ENCODE data around the gene RYR2. TPM values are rescaled to one million over a fixed set of nuclear protein-coding genes. Genes with fewer than 3 reads are reported as not detected.
"Not testable (repeated sequence)": the region's sequence is repeated elsewhere in the genome, so short reads cannot be mapped to it uniquely, and the experiment has no call there.

RYR2 gene
- total RNA-seq, 1 donor from 2014 or later: 7.8 TPM

DNA sequence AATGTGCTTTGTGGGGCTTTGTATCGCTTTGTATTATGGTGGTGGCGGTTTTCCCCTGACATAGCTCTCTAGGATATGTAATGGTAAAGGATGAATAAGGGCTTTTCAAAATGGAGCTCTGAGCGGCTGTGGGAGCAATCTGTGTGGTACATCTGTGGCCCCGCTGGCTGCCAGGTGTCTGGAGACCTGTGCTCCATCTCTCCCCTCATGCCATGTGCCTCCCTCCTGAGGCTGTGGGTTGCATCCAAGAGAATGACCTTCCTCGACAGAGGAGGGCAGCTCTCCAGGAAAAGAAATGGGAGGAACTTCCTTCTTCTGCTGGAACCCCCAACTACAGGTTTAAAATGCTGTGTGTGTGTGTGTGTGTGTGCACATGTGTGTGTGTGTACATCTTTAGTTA is 78.7 kb downstream of the RYR2 start:
- H3K4me3 ChIP-seq: no peak overlapping the region
- intact Hi-C loops (cut with DNase I): no loop called here
- no peak for ATAC-seq
- DNase-seq: no peak
- no peaks in the 10 kb centered on the region for H3K9me3 ChIP-seq
- no peaks in the 10 kb centered on the region for H3K36me3 ChIP-seq
- H3K27ac ChIP-seq: no peak overlapping the region
- TF ChIP-seq, protein P1, sequence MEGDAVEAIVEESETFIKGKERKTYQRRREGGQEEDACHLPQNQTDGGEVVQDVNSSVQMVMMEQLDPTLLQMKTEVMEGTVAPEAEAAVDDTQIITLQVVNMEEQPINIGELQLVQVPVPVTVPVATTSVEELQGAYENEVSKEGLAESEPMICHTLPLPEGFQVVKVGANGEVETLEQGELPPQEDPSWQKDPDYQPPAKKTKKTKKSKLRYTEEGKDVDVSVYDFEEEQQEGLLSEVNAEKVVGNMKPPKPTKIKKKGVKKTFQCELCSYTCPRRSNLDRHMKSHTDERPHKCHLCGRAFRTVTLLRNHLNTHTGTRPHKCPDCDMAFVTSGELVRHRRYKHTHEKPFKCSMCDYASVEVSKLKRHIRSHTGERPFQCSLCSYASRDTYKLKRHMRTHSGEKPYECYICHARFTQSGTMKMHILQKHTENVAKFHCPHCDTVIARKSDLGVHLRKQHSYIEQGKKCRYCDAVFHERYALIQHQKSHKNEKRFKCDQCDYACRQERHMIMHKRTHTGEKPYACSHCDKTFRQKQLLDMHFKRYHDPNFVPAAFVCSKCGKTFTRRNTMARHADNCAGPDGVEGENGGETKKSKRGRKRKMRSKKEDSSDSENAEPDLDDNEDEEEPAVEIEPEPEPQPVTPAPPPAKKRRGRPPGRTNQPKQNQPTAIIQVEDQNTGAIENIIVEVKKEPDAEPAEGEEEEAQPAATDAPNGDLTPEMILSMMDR (IDR thresholded peaks at IDR 0.05): no peak
- no peaks in the 10 kb centered on the region for H3K4me1 ChIP-seq
- H3K27me3 ChIP-seq: no peaks in the 10 kb centered on the region

DNA sequence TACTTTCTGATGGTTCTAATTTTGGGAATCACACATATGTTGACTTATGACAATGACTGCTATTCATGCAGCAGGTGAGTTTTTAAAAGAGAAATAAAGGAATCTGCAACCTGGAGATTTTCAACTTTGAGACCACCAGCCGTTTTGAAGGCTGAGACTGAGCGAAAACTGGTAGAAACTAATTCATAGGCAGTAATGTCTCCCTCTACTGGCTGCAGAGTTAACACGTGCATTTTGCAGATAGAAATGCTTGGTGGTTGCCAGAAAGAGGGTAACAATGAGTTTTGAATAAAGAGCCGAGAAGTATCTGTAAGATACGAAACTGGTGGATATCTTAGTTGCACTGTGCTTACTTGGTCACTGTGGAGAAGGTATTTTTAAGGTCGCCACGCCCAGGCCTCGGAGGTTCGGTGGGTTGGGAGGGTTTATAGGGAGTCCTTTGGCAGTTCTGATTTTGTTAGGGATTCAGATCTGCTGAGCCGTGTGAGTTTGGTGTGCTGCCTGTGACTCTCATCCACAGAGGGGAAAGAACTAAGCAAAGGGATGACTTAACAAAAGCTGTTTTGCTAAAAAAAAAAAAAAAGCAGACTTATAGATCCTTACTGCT is 83.0 kb downstream of the RYR2 start:
- Histone ChIP-seq H3K4me3 (no peak overlapping the region), H3K9me3 (no peaks in the 10 kb centered on the region), H3K4me1 (no peaks in the 10 kb centered on the region), H3K27ac (no peak overlapping the region), H3K36me3 (no peaks in the 10 kb centered on the region), H3K27me3 (no peaks in the 10 kb centered on the region)
- TF ChIP-seq, protein P1 (IDR thresholded peaks at IDR 0.05): peak; percentile 39
- intact Hi-C loops (cut with DNase I): no loop called here
- no peak for ATAC-seq
- DNase-seq: no peak

DNA sequence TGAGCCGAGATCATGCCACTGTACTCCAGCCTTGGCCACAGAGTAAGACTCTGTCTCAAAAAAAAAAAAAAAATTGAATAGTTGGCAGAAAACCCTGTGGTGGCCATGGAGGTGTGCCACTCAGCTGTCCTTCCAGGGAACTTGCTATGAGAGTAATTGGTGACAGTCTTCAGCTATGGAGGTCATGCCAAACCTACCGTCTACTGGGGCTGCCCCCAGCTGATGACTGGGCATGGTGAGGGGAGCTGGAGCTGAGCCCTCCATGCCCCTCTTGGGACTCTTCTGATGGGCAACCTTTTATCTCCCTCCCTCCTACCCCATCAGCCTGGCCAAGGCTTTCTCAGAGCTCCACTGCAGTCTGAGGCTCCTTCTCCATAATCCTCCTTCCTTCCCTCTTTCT is 84.2 kb downstream of the RYR2 start:
- TF ChIP-seq, protein P1 (IDR thresholded peaks at IDR 0.05): no peak
- intact Hi-C loops (cut with DNase I): no loop called here
- H3K4me1 ChIP-seq: no peaks in the 10 kb centered on the region
- no peaks in the 10 kb centered on the region for H3K9me3 ChIP-seq
- no peaks in the 10 kb centered on the region for H3K36me3 ChIP-seq
- no peak for DNase-seq
- H3K27me3 ChIP-seq: no peaks in the 10 kb centered on the region
- no peak for ATAC-seq
- H3K27ac ChIP-seq: no peak overlapping the region
- H3K4me3 ChIP-seq: no peak overlapping the region

DNA sequence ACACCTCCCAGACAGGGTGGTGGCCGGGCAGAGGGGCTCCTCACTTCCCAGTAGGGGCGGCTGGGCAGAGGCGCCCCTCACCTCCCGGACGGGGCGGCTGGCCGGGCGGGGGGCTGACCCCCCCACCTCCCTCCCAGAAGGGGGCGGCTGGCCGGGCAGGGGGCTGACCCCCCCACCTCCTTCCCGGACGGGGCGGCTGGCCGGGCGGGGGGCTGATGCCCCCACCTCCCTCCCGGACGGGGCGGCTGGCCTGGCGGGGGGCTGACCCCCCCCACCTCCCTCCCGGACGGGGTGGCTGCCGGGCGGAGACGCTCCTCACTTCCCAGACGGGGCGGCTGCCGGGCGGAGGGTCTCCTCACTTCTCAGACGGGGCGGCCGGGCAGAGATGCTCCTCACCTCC is 85.3 kb downstream of the RYR2 start:
- intact Hi-C loops (cut with DNase I); DNase-seq; H3K4me1 ChIP-seq: not testable (repeated sequence)

DNA sequence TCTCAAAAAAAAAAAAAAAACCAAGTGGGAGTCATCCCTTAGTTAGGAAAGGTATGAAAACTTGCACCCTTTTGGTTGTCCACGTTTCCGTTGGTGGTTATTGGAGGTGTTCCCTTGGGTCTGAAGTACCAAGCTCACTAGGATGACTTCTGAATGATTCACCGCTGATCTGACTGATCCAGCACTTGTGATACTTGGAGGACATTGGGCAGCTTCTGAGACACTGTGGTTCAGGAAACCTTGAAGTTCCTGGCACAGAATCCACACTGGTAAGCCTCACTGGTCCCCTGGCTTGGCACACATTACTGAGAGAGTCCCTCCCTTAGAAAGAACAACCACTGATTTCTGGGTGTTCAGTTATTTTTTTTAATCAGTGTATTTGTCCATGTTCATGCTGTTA is 91.9 kb downstream of the RYR2 start:
- no peak overlapping the region for H3K27ac ChIP-seq
- no peaks in the 10 kb centered on the region for H3K36me3 ChIP-seq
- H3K4me3 ChIP-seq: no peak overlapping the region
- H3K27me3 ChIP-seq: no peaks in the 10 kb centered on the region
- no peaks in the 10 kb centered on the region for H3K4me1 ChIP-seq
- intact Hi-C loops (cut with DNase I): no loop called here
- DNase-seq: no peak
- TF ChIP-seq, protein P1 (IDR thresholded peaks at IDR 0.05): no peak
- H3K9me3 ChIP-seq: peaks cover 7% of the 10 kb centered on the region
- ATAC-seq: no peak

More for the DNA sequence above, 85.3 kb downstream of the RYR2 start:
- not testable (repeated sequence) for H3K27me3 ChIP-seq, H3K9me3 ChIP-seq, H3K27ac ChIP-seq, H3K4me3 ChIP-seq, H3K36me3 ChIP-seq, ATAC-seq

DNA sequence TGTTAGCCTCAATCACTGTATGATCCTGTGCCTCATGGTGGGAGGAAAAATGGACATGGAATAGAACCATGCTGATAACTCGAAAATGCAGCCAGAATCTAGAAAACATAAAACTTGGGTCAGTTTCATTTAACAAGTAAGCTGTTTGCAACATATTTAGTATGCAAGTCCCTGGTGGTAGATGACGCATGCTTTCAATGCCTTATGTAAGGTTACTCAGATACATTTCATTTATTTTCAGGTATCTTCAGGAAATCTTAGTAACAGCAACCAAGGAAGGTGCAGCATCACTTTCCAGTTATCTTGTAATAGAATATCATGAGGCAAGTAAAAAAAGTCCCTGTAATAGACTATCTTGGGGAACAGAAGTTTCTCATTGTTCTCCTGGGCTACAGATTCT is 92.9 kb downstream of the RYR2 start:
- no peaks in the 10 kb centered on the region for H3K36me3 ChIP-seq
- TF ChIP-seq, protein P1 (IDR thresholded peaks at IDR 0.05): no peak
- H3K4me3 ChIP-seq: no peak overlapping the region
- no peak for ATAC-seq
- H3K9me3 ChIP-seq: peaks cover 7% of the 10 kb centered on the region
- no peaks in the 10 kb centered on the region for H3K27me3 ChIP-seq
- no peaks in the 10 kb centered on the region for H3K4me1 ChIP-seq
- no peak for DNase-seq
- H3K27ac ChIP-seq: no peak overlapping the region
- intact Hi-C loops (cut with DNase I): no loop called here
